Posterior cingulate gyrus (tissue), 11 donors: Measurements from ENCODE around the gene TCOF1.

Experiments used
- DNase-seq, 10 donors: peaks; one replicate each; pipeline versions ENCODE4 v3.0.0 to v3.0.0-alpha.2; 2020 to 2021; ENCODE audit warnings: mixed read lengths in 3 of 10
- intact Hi-C: fragments of 100-400 bp; cut with DNase I; formaldehyde crosslinking; loops from one replicate; pipeline ENCODE4 v1.15.1; 2023

The TCOF1 gene

GRCh38 chr5:150386024-150386855 lies 28.7 kb downstream of the TCOF1 start:
- peak in 6 of 10 donors; percentile 22 to 90 (median 54) for DNase-seq
- intact Hi-C loops, result no loop called here

GRCh38 chr5:150389531-150390266 lies 32.2 kb downstream of the TCOF1 start:
- intact Hi-C loops, result no loop called here
- DNase-seq, result no peak

- DNase-seq, result no peak
- intact Hi-C loops, result no loop called here
These were observed 33.8 kb downstream of the TCOF1 start for GRCh38 chr5:150391064-150391834.

GRCh38 chr5:150391986-150392385 lies 34.5 kb downstream of the TCOF1 start:
- no peak for DNase-seq
- intact Hi-C loops, result no loop called here

- intact Hi-C loops, result no loop called here
- no peak for DNase-seq
These were observed 35.2 kb downstream of the TCOF1 start for GRCh38 chr5:150392680-150393079.

- intact Hi-C loops, result no loop called here
- no peak for DNase-seq
These were observed 35.7 kb downstream of the TCOF1 start for GRCh38 chr5:150393096-150393645.

- no peak for DNase-seq
- intact Hi-C loops, result no loop called here
These were observed 36.6 kb downstream of the TCOF1 start for GRCh38 chr5:150394131-150394530.

- peak in 1 of 10 donors; percentile 18 for DNase-seq
- intact Hi-C loops, result no loop called here
These were observed 37.6 kb downstream of the TCOF1 start for GRCh38 chr5:150394912-150395687.

- intact Hi-C loops, result no loop called here
- peak in 1 of 10 donors; percentile 53 for DNase-seq
These were observed 38.1 kb downstream of the TCOF1 start for GRCh38 chr5:150395688-150395975.

- intact Hi-C loops, result loop anchor here (2.0 kb wide), 1 partner anchor 41 kb away; no protein-coding TSS in a partner anchor
- DNase-seq, result peak in 2 of 10 donors; percentile 5 to 32
These were observed 38.8 kb downstream of the TCOF1 start for GRCh38 chr5:150396267-150396666.

- intact Hi-C loops, result loop anchor here (2.0 kb wide), 1 partner anchor 40 kb away; no protein-coding TSS in a partner anchor
- peak in 7 of 10 donors; percentile 18 to 90 (median 46) for DNase-seq
These were observed 39.8 kb downstream of the TCOF1 start for GRCh38 chr5:150397146-150397781.

- intact Hi-C loops, result loop anchor here (2.0 kb wide), 1 partner anchor 39 kb away; no protein-coding TSS in a partner anchor
- DNase-seq, result peak in 1 of 10 donors; percentile 47
These were observed 40.6 kb downstream of the TCOF1 start for GRCh38 chr5:150397782-150398721.

- intact Hi-C loops, result no loop called here
- DNase-seq, result peak in 1 of 10 donors; percentile 76
These were observed 41.4 kb downstream of the TCOF1 start for GRCh38 chr5:150398722-150399523.

GRCh38 chr5:150399524-150400211 lies 42.2 kb downstream of the TCOF1 start:
- peak in 1 of 10 donors; percentile 77 for DNase-seq
- intact Hi-C loops, result no loop called here

GRCh38 chr5:150400316-150401075 lies 43.0 kb downstream of the TCOF1 start:
- intact Hi-C loops, result no loop called here
- DNase-seq, result peak in 1 of 10 donors; percentile 24

GRCh38 chr5:150401076-150401375 lies 43.5 kb downstream of the TCOF1 start:
- peak in 3 of 10 donors; percentile 28 to 85 (median 55) for DNase-seq
- intact Hi-C loops, result no loop called here
